Measurements from ENCODE around the gene ATRNL1. TPM values are rescaled to one million over a fixed set of nuclear protein-coding genes. Genes with fewer than 3 reads are reported as not detected.
"Not testable (repeated sequence)": the region's sequence is repeated elsewhere in the genome, so short reads cannot be mapped to it uniquely, and the experiment has no call there.

Gene ATRNL1
- total RNA-seq, 2 donors from 2014 or later = 5.1 to 22.9 TPM

DNA sequence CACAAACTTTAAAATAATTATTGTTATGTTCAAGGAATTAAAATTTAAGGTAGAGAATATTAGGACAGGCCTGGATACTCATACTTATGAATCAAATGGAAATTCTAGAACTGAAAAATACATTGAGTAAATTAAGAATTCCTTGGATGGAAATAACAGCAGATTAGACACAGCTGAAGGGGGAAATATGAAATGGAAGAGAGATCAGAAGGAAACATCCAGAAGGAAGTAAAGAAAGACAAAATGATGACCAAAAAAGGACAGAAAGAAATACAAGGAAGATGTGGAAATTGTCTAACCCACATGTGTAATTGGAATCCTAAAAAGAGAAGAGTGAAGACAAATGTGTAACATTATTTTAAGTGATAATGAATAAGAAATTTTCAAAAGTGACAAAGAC is 128.9 kb downstream of the ATRNL1 start:
- DNase-seq (ENCODE audit: low spot score) = no peak
- H3K36me3 ChIP-seq = no peaks in the 10 kb centered on the region
- no peak overlapping the region for H3K4me3 ChIP-seq
- intact Hi-C loops (cut with DNase I) = no loop called here
- no peak overlapping the region for H3K27ac ChIP-seq
- H3K4me1 ChIP-seq (replicated peaks) = no peaks in the 10 kb centered on the region
- TF ChIP-seq POLR2A (IDR thresholded peaks at IDR 0.05) = no peak
- TF ChIP-seq POLR2AphosphoS5 (IDR thresholded peaks at IDR 0.05) = no peak
- TF ChIP-seq, protein P1, sequence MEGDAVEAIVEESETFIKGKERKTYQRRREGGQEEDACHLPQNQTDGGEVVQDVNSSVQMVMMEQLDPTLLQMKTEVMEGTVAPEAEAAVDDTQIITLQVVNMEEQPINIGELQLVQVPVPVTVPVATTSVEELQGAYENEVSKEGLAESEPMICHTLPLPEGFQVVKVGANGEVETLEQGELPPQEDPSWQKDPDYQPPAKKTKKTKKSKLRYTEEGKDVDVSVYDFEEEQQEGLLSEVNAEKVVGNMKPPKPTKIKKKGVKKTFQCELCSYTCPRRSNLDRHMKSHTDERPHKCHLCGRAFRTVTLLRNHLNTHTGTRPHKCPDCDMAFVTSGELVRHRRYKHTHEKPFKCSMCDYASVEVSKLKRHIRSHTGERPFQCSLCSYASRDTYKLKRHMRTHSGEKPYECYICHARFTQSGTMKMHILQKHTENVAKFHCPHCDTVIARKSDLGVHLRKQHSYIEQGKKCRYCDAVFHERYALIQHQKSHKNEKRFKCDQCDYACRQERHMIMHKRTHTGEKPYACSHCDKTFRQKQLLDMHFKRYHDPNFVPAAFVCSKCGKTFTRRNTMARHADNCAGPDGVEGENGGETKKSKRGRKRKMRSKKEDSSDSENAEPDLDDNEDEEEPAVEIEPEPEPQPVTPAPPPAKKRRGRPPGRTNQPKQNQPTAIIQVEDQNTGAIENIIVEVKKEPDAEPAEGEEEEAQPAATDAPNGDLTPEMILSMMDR (IDR thresholded peaks at IDR 0.05) = no peak
- no peaks in the 10 kb centered on the region for H3K9me3 ChIP-seq
- H3K27me3 ChIP-seq (replicated peaks; ENCODE audit: insufficient read depth) = no peaks in the 10 kb centered on the region

DNA sequence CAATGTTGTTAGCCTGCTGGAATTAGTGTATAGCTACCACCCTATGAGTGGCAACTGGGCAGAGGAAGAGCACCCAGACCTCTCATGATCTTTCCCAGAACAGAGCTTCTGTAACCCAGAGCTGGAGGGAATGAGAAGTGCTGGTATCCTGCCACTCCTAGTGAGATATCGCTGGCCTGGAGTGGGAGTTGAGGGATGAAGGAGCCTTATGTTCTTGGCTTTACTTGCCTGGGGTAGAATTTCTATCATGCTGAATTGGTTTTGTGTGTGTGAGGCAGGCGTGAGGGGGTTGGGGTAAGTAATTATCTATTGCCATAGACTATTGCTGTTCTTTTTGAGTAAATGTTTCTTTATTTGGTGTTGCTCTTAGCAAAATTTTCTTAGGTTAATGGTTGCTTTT is 146.6 kb downstream of the ATRNL1 start:
- TF ChIP-seq, protein P1 (IDR thresholded peaks at IDR 0.05) = no peak
- TF ChIP-seq POLR2AphosphoS5 (IDR thresholded peaks at IDR 0.05) (no peak), POLR2A (IDR thresholded peaks at IDR 0.05) (no peak)
- 90% methylated on average over 2 of the region's 2 CpGs for WGBS
- Histone ChIP-seq H3K9me3 (no peaks in the 10 kb centered on the region), H3K4me3 (no peak overlapping the region), H3K27me3 (replicated peaks; ENCODE audit: insufficient read depth) (no peaks in the 10 kb centered on the region), H3K27ac (no peak overlapping the region), H3K4me1 (replicated peaks) (no peaks in the 10 kb centered on the region), H3K36me3 (no peaks in the 10 kb centered on the region)
- DNase-seq (ENCODE audit: low spot score) = no peak
- intact Hi-C loops (cut with DNase I) = no loop called here

DNA sequence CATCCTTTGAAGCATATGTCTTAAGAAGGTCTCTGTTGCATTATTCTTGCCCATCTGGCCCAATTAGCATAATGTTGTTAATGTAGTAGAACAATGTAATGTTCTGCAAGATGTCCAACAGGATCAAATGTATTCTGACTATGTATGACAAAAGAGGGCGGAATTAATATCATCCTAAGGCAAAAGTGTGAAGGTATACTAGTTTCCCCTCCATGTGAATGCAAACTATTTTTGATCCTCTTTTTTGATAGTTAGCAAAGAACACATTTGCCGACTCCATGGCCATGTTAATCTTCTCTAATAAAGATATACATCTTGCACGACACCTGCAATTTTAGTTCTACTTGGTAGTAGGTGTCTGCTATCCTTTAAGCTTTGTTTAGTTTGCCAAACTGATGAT is 157.6 kb downstream of the ATRNL1 start:
- Histone ChIP-seq H3K36me3 (no peaks in the 10 kb centered on the region), H3K4me1 (replicated peaks) (no peaks in the 10 kb centered on the region), H3K4me3 (no peak overlapping the region), H3K9me3 (no peaks in the 10 kb centered on the region), H3K27me3 (replicated peaks; ENCODE audit: insufficient read depth) (no peaks in the 10 kb centered on the region), H3K27ac (no peak overlapping the region)
- TF ChIP-seq POLR2A (IDR thresholded peaks at IDR 0.05) (no peak), POLR2AphosphoS5 (IDR thresholded peaks at IDR 0.05) (no peak)
- TF ChIP-seq, protein P1 (IDR thresholded peaks at IDR 0.05) = no peak
- no peak for DNase-seq (ENCODE audit: low spot score)
- WGBS = 66% methylated on average over 3 of the region's 3 CpGs
- intact Hi-C loops (cut with DNase I) = no loop called here

DNA sequence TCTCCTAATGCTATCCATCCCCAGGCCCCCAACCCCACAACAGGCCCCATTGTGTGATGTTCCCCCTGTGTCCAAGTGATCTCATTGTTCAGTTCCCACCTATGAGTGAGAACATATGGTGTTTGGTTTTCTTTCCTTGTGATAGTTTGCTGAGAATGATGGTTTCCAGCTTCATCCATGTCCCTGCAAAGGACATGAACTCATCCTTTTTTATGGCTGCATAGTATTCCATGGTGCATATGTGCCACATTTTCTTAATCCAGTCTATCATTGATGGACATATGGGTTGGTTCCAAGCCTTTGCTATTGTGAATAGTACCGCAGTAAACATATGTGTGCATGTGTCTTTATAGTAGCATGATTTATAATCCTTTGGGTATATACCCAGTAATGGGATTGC is 160.6 kb downstream of the ATRNL1 start:
- H3K4me1 ChIP-seq (replicated peaks) = not testable (repeated sequence)

DNA sequence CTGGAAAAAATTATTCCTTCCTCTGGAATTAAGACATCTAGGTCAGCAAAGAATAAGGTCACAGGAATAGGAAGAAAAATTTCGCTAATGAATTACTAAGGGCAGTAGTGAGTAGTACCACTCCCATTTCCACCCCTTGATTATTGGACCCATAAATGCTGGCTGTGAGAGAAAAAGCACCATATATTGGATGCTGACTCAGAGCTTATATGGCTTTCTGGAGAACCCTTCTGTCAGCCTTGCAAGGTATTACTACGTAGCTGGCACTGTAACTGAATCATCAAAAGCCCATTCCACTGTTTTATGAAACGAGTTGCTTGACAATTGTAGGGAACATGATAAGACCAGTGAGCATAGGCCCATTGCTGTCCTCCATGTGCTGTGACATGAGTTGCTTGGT is 179.3 kb downstream of the ATRNL1 start:
- no peak overlapping the region for H3K27ac ChIP-seq
- H3K36me3 ChIP-seq = no peaks in the 10 kb centered on the region
- intact Hi-C loops (cut with DNase I) = no loop called here
- no peak for TF ChIP-seq POLR2A (IDR thresholded peaks at IDR 0.05)
- TF ChIP-seq, protein P1 (IDR thresholded peaks at IDR 0.05) = no peak
- TF ChIP-seq POLR2AphosphoS5 (IDR thresholded peaks at IDR 0.05) = no peak
- H3K4me1 ChIP-seq (replicated peaks) = no peaks in the 10 kb centered on the region
- DNase-seq (ENCODE audit: low spot score) = no peak
- H3K27me3 ChIP-seq (replicated peaks; ENCODE audit: insufficient read depth) = no peaks in the 10 kb centered on the region
- WGBS = 83% methylated on average over 3 of the region's 3 CpGs
- no peak overlapping the region for H3K4me3 ChIP-seq
- no peaks in the 10 kb centered on the region for H3K9me3 ChIP-seq

More for the DNA sequence above, 160.6 kb downstream of the ATRNL1 start:
- H3K27me3 ChIP-seq (replicated peaks; ENCODE audit: insufficient read depth); DNase-seq (ENCODE audit: low spot score); intact Hi-C loops (cut with DNase I); H3K27ac ChIP-seq; H3K4me3 ChIP-seq; H3K9me3 ChIP-seq; H3K36me3 ChIP-seq: not testable (repeated sequence)
- WGBS = 96% methylated on average over 1 of the region's 1 CpG

Data from prostate gland (tissue), 2 donors.